Measurements from ENCODE around the gene DNM3.
"Not testable (repeated sequence)": the region's sequence is repeated elsewhere in the genome, so short reads cannot be mapped to it uniquely, and the experiment has no call there.

The DNM3 gene

GRCh38 chr1:172019976-172020375 lies 178.7 kb downstream of the DNM3 start:
- Histone ChIP-seq H3K4me1 (ENCODE audit: control insufficient read depth, insufficient read depth, low read length) (peaks cover 4% of the 10 kb centered on the region), H3K9me3 (ENCODE audit: control insufficient read depth, low read length) (no peaks in the 10 kb centered on the region), H3K27me3 (ENCODE audit: control insufficient read depth, insufficient read depth, low read length) (no peaks in the 10 kb centered on the region), H3K4me3 (ENCODE audit: low read length) (no peak overlapping the region), H3K9ac (ENCODE audit: low read length) (no peak overlapping the region), H3K36me3 (ENCODE audit: control insufficient read depth, insufficient read depth, low read length) (no peaks in the 10 kb centered on the region)

DNA sequence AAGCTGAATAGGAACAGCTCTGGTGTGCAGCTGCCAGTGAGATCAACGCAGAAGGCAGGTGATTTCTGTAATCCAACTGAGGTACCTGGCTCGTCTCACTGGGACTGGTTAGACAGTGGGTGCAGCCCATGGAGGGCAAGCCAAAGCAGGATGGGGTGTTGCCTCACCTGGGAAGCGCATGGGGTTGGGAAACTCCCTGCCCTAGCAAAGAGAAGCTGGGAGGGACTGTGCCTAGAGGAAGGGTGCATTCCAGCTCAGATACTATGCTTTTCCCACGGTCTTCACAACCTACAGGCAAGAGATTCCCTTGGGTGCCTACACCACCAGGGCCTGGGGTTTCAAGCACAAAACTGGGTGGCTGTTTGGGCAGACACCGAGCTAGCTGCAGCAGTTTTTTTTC lies 183.2 kb downstream of the DNM3 start:
- Histone ChIP-seq H3K9me3 (ENCODE audit: control insufficient read depth, low read length) (no peaks in the 10 kb centered on the region), H3K9ac (ENCODE audit: low read length) (no peak overlapping the region), H3K4me3 (ENCODE audit: low read length) (no peak overlapping the region), H3K4me1 (ENCODE audit: control insufficient read depth, insufficient read depth, low read length) (peaks cover 7% of the 10 kb centered on the region), H3K36me3 (ENCODE audit: control insufficient read depth, insufficient read depth, low read length) (no peaks in the 10 kb centered on the region), H3K27me3 (ENCODE audit: control insufficient read depth, insufficient read depth, low read length) (no peaks in the 10 kb centered on the region)

GRCh38 chr1:172024944-172025738 lies 183.8 kb downstream of the DNM3 start:
- not testable (repeated sequence) for H3K4me1 ChIP-seq (ENCODE audit: control insufficient read depth, insufficient read depth, low read length); H3K9ac ChIP-seq (ENCODE audit: low read length)

DNA sequence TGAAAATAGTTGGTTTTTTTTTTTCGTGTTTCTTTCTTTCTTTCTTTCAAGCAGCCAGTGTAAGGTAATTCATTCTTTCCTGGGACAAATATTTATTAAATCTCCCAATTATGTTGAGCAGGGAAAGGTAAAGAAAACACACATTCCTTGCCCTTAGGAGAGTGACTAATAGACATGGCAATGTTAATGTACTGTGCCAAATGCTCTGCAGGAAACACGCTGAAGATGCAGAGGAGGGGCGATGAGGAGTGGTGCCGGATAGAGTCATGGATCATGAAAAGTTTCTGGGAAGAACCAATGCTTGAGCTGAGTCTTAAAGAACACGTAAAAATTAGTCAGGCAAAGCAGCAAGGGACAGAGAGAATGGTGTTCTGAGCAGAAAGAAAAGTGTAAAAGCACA lies 199.2 kb downstream of the DNM3 start:
- Histone ChIP-seq H3K9ac (ENCODE audit: low read length) (no peak overlapping the region), H3K9me3 (ENCODE audit: control insufficient read depth, low read length) (no peaks in the 10 kb centered on the region), H3K4me3 (ENCODE audit: low read length) (no peak overlapping the region), H3K4me1 (ENCODE audit: control insufficient read depth, insufficient read depth, low read length) (no peaks in the 10 kb centered on the region), H3K36me3 (ENCODE audit: control insufficient read depth, insufficient read depth, low read length) (no peaks in the 10 kb centered on the region), H3K27me3 (ENCODE audit: control insufficient read depth, insufficient read depth, low read length) (no peaks in the 10 kb centered on the region)

More at GRCh38 chr1:172024944-172025738, 183.8 kb downstream of the DNM3 start:
- not testable (repeated sequence) for H3K27me3 ChIP-seq (ENCODE audit: control insufficient read depth, insufficient read depth, low read length); H3K9me3 ChIP-seq (ENCODE audit: control insufficient read depth, low read length); H3K36me3 ChIP-seq (ENCODE audit: control insufficient read depth, insufficient read depth, low read length); H3K4me3 ChIP-seq (ENCODE audit: low read length)

DNA sequence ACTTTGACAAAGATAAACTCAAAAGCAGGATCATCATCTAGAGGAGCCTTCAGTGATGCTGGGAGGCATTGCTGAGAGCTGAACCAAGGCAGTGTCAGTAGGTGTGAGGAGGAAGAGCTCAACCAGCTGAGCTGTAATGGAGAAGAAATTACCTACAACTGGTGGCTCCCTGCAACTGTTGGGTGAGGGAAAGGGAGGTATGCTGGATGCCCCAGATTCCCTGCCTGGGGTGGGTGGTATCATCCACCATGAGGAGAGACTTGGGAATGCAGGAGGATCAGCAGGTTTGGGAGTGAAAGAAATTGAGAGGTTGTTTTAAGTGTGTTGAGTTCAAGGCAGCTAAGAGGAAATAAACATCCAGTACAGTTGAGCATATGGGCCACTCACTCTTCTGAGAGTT lies 199.8 kb downstream of the DNM3 start:
- Histone ChIP-seq H3K4me1 (ENCODE audit: control insufficient read depth, insufficient read depth, low read length) (no peaks in the 10 kb centered on the region), H3K9me3 (ENCODE audit: control insufficient read depth, low read length) (no peaks in the 10 kb centered on the region), H3K27me3 (ENCODE audit: control insufficient read depth, insufficient read depth, low read length) (no peaks in the 10 kb centered on the region), H3K9ac (ENCODE audit: low read length) (no peak overlapping the region), H3K4me3 (ENCODE audit: low read length) (no peak overlapping the region), H3K36me3 (ENCODE audit: control insufficient read depth, insufficient read depth, low read length) (no peaks in the 10 kb centered on the region)

DNA sequence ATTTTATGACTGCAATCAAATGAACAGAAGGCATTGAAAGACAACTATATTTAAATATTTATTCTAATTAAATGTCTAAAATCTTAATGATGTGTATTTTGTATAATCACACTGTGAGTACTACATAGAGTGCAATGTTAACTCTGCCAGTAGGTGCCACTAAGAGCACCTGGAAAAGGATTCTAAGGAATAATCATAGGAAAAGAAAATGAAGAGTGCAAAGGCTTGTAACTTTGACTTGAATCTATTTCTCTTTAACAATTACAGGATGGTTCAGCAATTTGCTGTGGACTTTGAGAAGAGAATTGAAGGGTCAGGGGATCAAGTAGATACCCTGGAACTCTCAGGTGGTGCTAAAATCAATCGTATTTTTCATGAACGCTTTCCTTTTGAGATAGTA lies 200.4 kb downstream of the DNM3 start:
- Histone ChIP-seq H3K9me3 (ENCODE audit: control insufficient read depth, low read length) (no peaks in the 10 kb centered on the region), H3K36me3 (ENCODE audit: control insufficient read depth, insufficient read depth, low read length) (no peaks in the 10 kb centered on the region), H3K4me1 (ENCODE audit: control insufficient read depth, insufficient read depth, low read length) (no peaks in the 10 kb centered on the region), H3K27me3 (ENCODE audit: control insufficient read depth, insufficient read depth, low read length) (no peaks in the 10 kb centered on the region), H3K4me3 (ENCODE audit: low read length) (no peak overlapping the region), H3K9ac (ENCODE audit: low read length) (no peak overlapping the region)

GRCh38 chr1:172043900-172044299 lies 202.6 kb downstream of the DNM3 start:
- H3K4me1 ChIP-seq (ENCODE audit: control insufficient read depth, insufficient read depth, low read length) = no peaks in the 10 kb centered on the region
- H3K9me3 ChIP-seq (ENCODE audit: control insufficient read depth, low read length) = no peaks in the 10 kb centered on the region
- no peak overlapping the region for H3K4me3 ChIP-seq (ENCODE audit: low read length)
- no peak overlapping the region for H3K9ac ChIP-seq (ENCODE audit: low read length)
- no peaks in the 10 kb centered on the region for H3K27me3 ChIP-seq (ENCODE audit: control insufficient read depth, insufficient read depth, low read length)
- H3K36me3 ChIP-seq (ENCODE audit: control insufficient read depth, insufficient read depth, low read length) = no peaks in the 10 kb centered on the region

- Histone ChIP-seq H3K4me3 (ENCODE audit: low read length) (no peak overlapping the region), H3K9ac (ENCODE audit: low read length) (no peak overlapping the region), H3K4me1 (ENCODE audit: control insufficient read depth, insufficient read depth, low read length) (no peaks in the 10 kb centered on the region), H3K9me3 (ENCODE audit: control insufficient read depth, low read length) (no peaks in the 10 kb centered on the region), H3K27me3 (ENCODE audit: control insufficient read depth, insufficient read depth, low read length) (no peaks in the 10 kb centered on the region), H3K36me3 (ENCODE audit: control insufficient read depth, insufficient read depth, low read length) (no peaks in the 10 kb centered on the region)
These were observed 210.6 kb downstream of the DNM3 start for GRCh38 chr1:172051898-172052297.

DNA sequence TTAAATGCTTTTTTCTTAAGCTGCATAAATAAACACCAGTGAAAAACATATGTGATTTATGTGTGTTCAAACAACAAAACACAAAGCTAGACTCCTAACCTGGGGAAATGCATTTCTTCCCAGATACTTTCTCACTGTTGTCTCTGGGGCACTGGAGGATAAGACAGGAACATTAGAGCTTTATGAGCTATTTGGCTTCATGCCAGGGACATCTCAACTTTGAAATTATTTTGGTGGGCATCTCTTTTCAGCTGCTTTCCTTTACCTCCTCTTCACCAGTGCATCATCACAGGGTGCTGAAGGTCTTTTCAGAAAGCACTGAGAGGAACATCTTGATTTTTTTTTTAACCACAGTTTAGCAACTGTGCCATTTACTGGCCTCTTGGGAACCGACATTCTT lies 212.9 kb downstream of the DNM3 start:
- Histone ChIP-seq H3K36me3 (ENCODE audit: control insufficient read depth, insufficient read depth, low read length) (no peaks in the 10 kb centered on the region), H3K9ac (ENCODE audit: low read length) (no peak overlapping the region), H3K4me3 (ENCODE audit: low read length) (no peak overlapping the region), H3K27me3 (ENCODE audit: control insufficient read depth, insufficient read depth, low read length) (no peaks in the 10 kb centered on the region), H3K4me1 (ENCODE audit: control insufficient read depth, insufficient read depth, low read length) (no peaks in the 10 kb centered on the region), H3K9me3 (ENCODE audit: control insufficient read depth, low read length) (no peaks in the 10 kb centered on the region)

GRCh38 chr1:172055816-172056419 lies 214.6 kb downstream of the DNM3 start:
- H3K27me3 ChIP-seq (ENCODE audit: control insufficient read depth, insufficient read depth, low read length); H3K9me3 ChIP-seq (ENCODE audit: control insufficient read depth, low read length); H3K36me3 ChIP-seq (ENCODE audit: control insufficient read depth, insufficient read depth, low read length); H3K9ac ChIP-seq (ENCODE audit: low read length); H3K4me1 ChIP-seq (ENCODE audit: control insufficient read depth, insufficient read depth, low read length); H3K4me3 ChIP-seq (ENCODE audit: low read length): not testable (repeated sequence)

- no peaks in the 10 kb centered on the region for H3K4me1 ChIP-seq (ENCODE audit: control insufficient read depth, insufficient read depth, low read length)
- no peaks in the 10 kb centered on the region for H3K27me3 ChIP-seq (ENCODE audit: control insufficient read depth, insufficient read depth, low read length)
- H3K9me3 ChIP-seq (ENCODE audit: control insufficient read depth, low read length) = no peaks in the 10 kb centered on the region
- no peak overlapping the region for H3K4me3 ChIP-seq (ENCODE audit: low read length)
- H3K9ac ChIP-seq (ENCODE audit: low read length) = no peak overlapping the region
- no peaks in the 10 kb centered on the region for H3K36me3 ChIP-seq (ENCODE audit: control insufficient read depth, insufficient read depth, low read length)
These were observed 227.0 kb downstream of the DNM3 start for GRCh38 chr1:172068334-172068733.

- H3K36me3 ChIP-seq (ENCODE audit: control insufficient read depth, insufficient read depth, low read length) = no peaks in the 10 kb centered on the region
- H3K27me3 ChIP-seq (ENCODE audit: control insufficient read depth, insufficient read depth, low read length) = no peaks in the 10 kb centered on the region
- no peaks in the 10 kb centered on the region for H3K4me1 ChIP-seq (ENCODE audit: control insufficient read depth, insufficient read depth, low read length)
- no peak overlapping the region for H3K4me3 ChIP-seq (ENCODE audit: low read length)
- no peaks in the 10 kb centered on the region for H3K9me3 ChIP-seq (ENCODE audit: control insufficient read depth, low read length)
- H3K9ac ChIP-seq (ENCODE audit: low read length) = no peak overlapping the region
These were observed 227.8 kb downstream of the DNM3 start for GRCh38 chr1:172069051-172069450.

All from mucosa of stomach (tissue), 1 donor.